ENCODE measurements around the gene RNF31. TPM values are rescaled to one million over a fixed set of nuclear protein-coding genes. Genes with fewer than 3 reads are reported as not detected.

RNF31 gene
- total and polyA plus RNA-seq, 2 of the 13 experiments (the other 11 are each of a cell fraction or from before 2014, with no cell fraction given) = 48.2 to 86.8 TPM

- TF ChIP-seq IKZF4 (CRISPR knock-in tag; IDR thresholded peaks at IDR 0.05; ENCODE audit: borderline replicate concordance, low read depth, not compliant biosample characterization) = no peak
Measured at GRCh38 chr14:24176599-24176998, 29.3 kb downstream of the RNF31 start (continued).

GRCh38 chr14:24177041-24177825, 29.9 kb downstream of the RNF31 start:
- 96% methylated on average over 12 of the region's 12 CpGs for WGBS (ENCODE audit: low lambda C conversion rate)
- no TSS peak for BruUV-seq (replicated peaks)
- FAIRE-seq = no peak
- TF ChIP-seq ZNF746 (CRISPR knock-in tag; IDR thresholded peaks at IDR 0.05) (no peak), NFIC (IDR thresholded peaks at IDR 0.05; ENCODE audit: low read length) (no peak), ZNF496 (CRISPR knock-in tag; IDR thresholded peaks at IDR 0.05; ENCODE audit: insufficient replicate concordance) (no peak), ZNF225 (CRISPR knock-in tag; IDR thresholded peaks at IDR 0.05) (no peak), BATF2 (CRISPR knock-in tag; IDR thresholded peaks at IDR 0.05) (no peak), SAP130 (CRISPR knock-in tag; IDR thresholded peaks at IDR 0.05; ENCODE audit: low read depth) (no peak), NONO (IDR thresholded peaks at IDR 0.05) (no peak), NONO (CRISPR knock-in tag; conservative IDR thresholded peaks at IDR 0.05) (no peak; the same call in 1 of the 2 replicates), NFKB2 (CRISPR knock-in tag; IDR thresholded peaks at IDR 0.05; ENCODE audit: borderline replicate concordance) (peak; percentile 50; the same call in 1 of the 2 replicates), FOXA3 (CRISPR knock-in tag; IDR thresholded peaks at IDR 0.05) (no peak), ZBTB38 (CRISPR knock-in tag; IDR thresholded peaks at IDR 0.05) (no peak), SALL2 (CRISPR knock-in tag; IDR thresholded peaks at IDR 0.05) (no peak), ZNF773 (CRISPR knock-in tag; IDR thresholded peaks at IDR 0.05; ENCODE audit: borderline replicate concordance) (no peak), ZFP36L1 (CRISPR knock-in tag; IDR thresholded peaks at IDR 0.05) (no peak), AGO2 (optimal IDR thresholded peaks at IDR 0.05; ENCODE audit: low read depth, low read length) (peak; percentile 12), ZBTB42 (CRISPR knock-in tag; IDR thresholded peaks at IDR 0.05) (no peak), SCMH1 (CRISPR knock-in tag; IDR thresholded peaks at IDR 0.05; ENCODE audit: borderline replicate concordance) (no peak), ZNF780A (CRISPR knock-in tag; IDR thresholded peaks at IDR 0.05) (0 out of 2 replicates have a peak, but pooled peaks have one; percentile 21), THAP8 (CRISPR knock-in tag; IDR thresholded peaks at IDR 0.05; ENCODE audit: borderline replicate concordance) (no peak), MED8 (CRISPR knock-in tag; IDR thresholded peaks at IDR 0.05; ENCODE audit: insufficient replicate concordance) (no peak), POLR2G (IDR thresholded peaks at IDR 0.05; ENCODE audit: low read depth, low read length) (peak; percentile 56), CENPX (CRISPR knock-in tag; IDR thresholded peaks at IDR 0.05) (no peak), THAP11 (CRISPR knock-in tag; IDR thresholded peaks at IDR 0.05) (no peak)

More at GRCh38 chr14:24177041-24177825, 29.9 kb downstream of the RNF31 start:
- in situ Hi-C loops (cut with HindIII; ENCODE audit: extremely low pct_ligation_motif_present, low pct_unique_long_range_greater_than_20kb) = no loop called here
- H3K36me3 ChIP-seq (replicated peaks in 1 of 2; ENCODE audit: control insufficient read depth in 1 of 2, insufficient read depth in 2 of 2, low read length in 2 of 2) = peaks cover 41 to 46% of the 10 kb centered on the region in 2 experiments
- no peak overlapping the region for H3K9ac ChIP-seq (ENCODE audit: insufficient read depth, low read depth, low read length)
- DNase-seq (ENCODE audit: low spot score) (no peak), ATAC-seq (no peak)
- ChIA-PET POLR2A (interaction anchor here (0.8 to 6.7 kb wide), 9 partner anchors 11 to 83 kb away, joined by 3 to 65 read pairs (median 4); partner anchors contain the start of genes CHMP4A, EMC9, IPO4 and IRF9), CTCF (ENCODE audit: low intra/inter-chr PET ratio, low total read pairs) (no interaction called here)
- H3K79me2 ChIP-seq (ENCODE audit: insufficient read depth, low read length) = no peaks in the 10 kb centered on the region
- no peaks in the 10 kb centered on the region for H3K4me1 ChIP-seq (ENCODE audit: insufficient read depth, low read length)
- no peak overlapping the region for H3K4me2 ChIP-seq (ENCODE audit: low read depth, low read length)
- H3K9me3 ChIP-seq (ENCODE audit: low read length) = no peaks in the 10 kb centered on the region
- H2AFZ ChIP-seq (ENCODE audit: low read length) = no peak overlapping the region
- no peaks in the 10 kb centered on the region for H3K27me3 ChIP-seq (ENCODE audit: control insufficient read depth in 1 of 2, insufficient read depth in 2 of 2, low read length in 2 of 2)
- intact Hi-C loops (cut with micrococcal nuclease; ENCODE audit: unreplicated experiment) = no loop called here
- H3K4me3 ChIP-seq (replicated peaks in 1 of 3; ENCODE audit: insufficient read depth in 1 of 3, low read depth in 2 of 3, low read length in 3 of 3) = no peak overlapping the region
- no peak overlapping the region for H3K27ac ChIP-seq (ENCODE audit: extremely low read length, insufficient read depth, low read length)
- no peaks in the 10 kb centered on the region for H4K20me1 ChIP-seq (ENCODE audit: insufficient read depth, low read length)

Measured in HepG2 (cell line).